Liver (tissue), 3 donors: ENCODE results near the gene RIMBP2.

Experiments used
- EGR1 ChIP-seq, 2 donors: IDR thresholded peaks; 2 replicates each; pipeline ENCODE4 v1.6.1; 2016 to 2018; ENCODE audit warnings: antibody characterized with exemption in 2 of 2, low read depth in 2 of 2
- FOXA1 ChIP-seq: IDR thresholded peaks from 2 replicates; pipeline ENCODE4 v1.6.1; 2016; ENCODE audit warnings: antibody characterized with exemption
- GABPA ChIP-seq, 2 donors: IDR thresholded peaks in 1 of 2; conservative IDR thresholded peaks in 1 of 2; 2 replicates each; pipeline ENCODE4 v1.6.1; 2016; ENCODE audit warnings: antibody characterized with exemption in 2 of 2, mild to moderate bottlenecking in 1 of 2, moderate library complexity in 1 of 2
- HNF4G ChIP-seq: IDR thresholded peaks from 2 replicates; pipeline ENCODE4 v1.6.1; 2016; ENCODE audit warnings: antibody characterized with exemption
- JUND ChIP-seq, 2 donors: IDR thresholded peaks; 2 replicates each; pipeline ENCODE4 v1.6.1; 2016; ENCODE audit warnings: antibody characterized with exemption in 2 of 2
- NR2F2 ChIP-seq: IDR thresholded peaks from 2 replicates; pipeline ENCODE4 v1.6.1; 2016; ENCODE audit warnings: antibody characterized with exemption
- RAD21 ChIP-seq, 2 donors: IDR thresholded peaks; 2 replicates each; pipeline ENCODE4 v1.6.1; 2016; ENCODE audit warnings: antibody characterized with exemption in 2 of 2, mild to moderate bottlenecking in 2 of 2
- RXRA ChIP-seq, 2 donors: IDR thresholded peaks; 2 replicates each; pipeline ENCODE4 v1.6.1; 2017 to 2018; ENCODE audit warnings: antibody characterized with exemption in 2 of 2, mild to moderate bottlenecking in 1 of 2
- SP1 ChIP-seq: IDR thresholded peaks from 2 replicates; pipeline ENCODE4 v1.6.1; 2018; ENCODE audit warnings: antibody characterized with exemption, mild to moderate bottlenecking
- TAF1 ChIP-seq: conservative IDR thresholded peaks from 2 replicates; pipeline ENCODE4 v1.6.1; 2016; ENCODE audit warnings: antibody characterized with exemption, mild to moderate bottlenecking
- TF ChIP-seq, protein P1 (sequence below): IDR thresholded peaks from 2 replicates; pipeline ENCODE4 v1.6.1; 2016; ENCODE audit warnings: antibody characterized with exemption, mild to moderate bottlenecking
- TF ChIP-seq, protein P2 (sequence below): fragments of 150-350 bp; IDR thresholded peaks from 2 replicates; pipeline ENCODE4 v1.5.1; 2017; ENCODE audit warnings: improper control_type of control experiment, low read depth, low read length; ENCODE audit not compliant: missing input control
- TF ChIP-seq, protein P3 (sequence below): IDR thresholded peaks from 2 replicates; pipeline ENCODE4 v1.6.1; 2016; ENCODE audit warnings: antibody characterized with exemption
- TF ChIP-seq, protein P4 (sequence below): IDR thresholded peaks from 2 replicates; pipeline ENCODE4 v1.6.1; 2016; ENCODE audit warnings: antibody characterized with exemption
- donor health status: healthy.
- donor health status: healthy.

DNA sequence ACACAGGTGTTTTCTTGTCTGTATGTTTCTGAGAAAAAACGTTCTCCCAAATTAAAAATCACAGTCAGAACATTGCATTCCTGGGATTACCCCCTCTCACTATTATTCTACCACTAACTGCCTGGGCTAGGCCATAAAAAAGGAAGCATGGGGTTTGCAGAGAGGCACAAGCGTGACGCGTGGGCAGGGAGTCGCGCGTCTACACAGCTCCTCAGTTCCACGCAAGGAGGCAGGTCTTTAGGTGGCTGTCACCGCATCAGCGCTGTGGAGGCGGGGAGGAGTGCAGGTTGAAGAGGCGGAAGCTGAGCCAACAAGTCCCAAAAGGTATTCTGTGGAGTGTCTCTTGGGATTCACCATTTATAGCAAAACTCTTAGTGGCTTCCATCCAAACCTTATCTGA, 109.9 kb downstream of the RIMBP2 start:
- TF ChIP-seq, protein P1, sequence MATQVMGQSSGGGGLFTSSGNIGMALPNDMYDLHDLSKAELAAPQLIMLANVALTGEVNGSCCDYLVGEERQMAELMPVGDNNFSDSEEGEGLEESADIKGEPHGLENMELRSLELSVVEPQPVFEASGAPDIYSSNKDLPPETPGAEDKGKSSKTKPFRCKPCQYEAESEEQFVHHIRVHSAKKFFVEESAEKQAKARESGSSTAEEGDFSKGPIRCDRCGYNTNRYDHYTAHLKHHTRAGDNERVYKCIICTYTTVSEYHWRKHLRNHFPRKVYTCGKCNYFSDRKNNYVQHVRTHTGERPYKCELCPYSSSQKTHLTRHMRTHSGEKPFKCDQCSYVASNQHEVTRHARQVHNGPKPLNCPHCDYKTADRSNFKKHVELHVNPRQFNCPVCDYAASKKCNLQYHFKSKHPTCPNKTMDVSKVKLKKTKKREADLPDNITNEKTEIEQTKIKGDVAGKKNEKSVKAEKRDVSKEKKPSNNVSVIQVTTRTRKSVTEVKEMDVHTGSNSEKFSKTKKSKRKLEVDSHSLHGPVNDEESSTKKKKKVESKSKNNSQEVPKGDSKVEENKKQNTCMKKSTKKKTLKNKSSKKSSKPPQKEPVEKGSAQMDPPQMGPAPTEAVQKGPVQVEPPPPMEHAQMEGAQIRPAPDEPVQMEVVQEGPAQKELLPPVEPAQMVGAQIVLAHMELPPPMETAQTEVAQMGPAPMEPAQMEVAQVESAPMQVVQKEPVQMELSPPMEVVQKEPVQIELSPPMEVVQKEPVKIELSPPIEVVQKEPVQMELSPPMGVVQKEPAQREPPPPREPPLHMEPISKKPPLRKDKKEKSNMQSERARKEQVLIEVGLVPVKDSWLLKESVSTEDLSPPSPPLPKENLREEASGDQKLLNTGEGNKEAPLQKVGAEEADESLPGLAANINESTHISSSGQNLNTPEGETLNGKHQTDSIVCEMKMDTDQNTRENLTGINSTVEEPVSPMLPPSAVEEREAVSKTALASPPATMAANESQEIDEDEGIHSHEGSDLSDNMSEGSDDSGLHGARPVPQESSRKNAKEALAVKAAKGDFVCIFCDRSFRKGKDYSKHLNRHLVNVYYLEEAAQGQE: no peak
- no peak for TF ChIP-seq JUND (IDR thresholded peaks at IDR 0.05)
- TF ChIP-seq, protein P2, sequence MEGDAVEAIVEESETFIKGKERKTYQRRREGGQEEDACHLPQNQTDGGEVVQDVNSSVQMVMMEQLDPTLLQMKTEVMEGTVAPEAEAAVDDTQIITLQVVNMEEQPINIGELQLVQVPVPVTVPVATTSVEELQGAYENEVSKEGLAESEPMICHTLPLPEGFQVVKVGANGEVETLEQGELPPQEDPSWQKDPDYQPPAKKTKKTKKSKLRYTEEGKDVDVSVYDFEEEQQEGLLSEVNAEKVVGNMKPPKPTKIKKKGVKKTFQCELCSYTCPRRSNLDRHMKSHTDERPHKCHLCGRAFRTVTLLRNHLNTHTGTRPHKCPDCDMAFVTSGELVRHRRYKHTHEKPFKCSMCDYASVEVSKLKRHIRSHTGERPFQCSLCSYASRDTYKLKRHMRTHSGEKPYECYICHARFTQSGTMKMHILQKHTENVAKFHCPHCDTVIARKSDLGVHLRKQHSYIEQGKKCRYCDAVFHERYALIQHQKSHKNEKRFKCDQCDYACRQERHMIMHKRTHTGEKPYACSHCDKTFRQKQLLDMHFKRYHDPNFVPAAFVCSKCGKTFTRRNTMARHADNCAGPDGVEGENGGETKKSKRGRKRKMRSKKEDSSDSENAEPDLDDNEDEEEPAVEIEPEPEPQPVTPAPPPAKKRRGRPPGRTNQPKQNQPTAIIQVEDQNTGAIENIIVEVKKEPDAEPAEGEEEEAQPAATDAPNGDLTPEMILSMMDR: no peak
- no peak for TF ChIP-seq RAD21 (IDR thresholded peaks at IDR 0.05)
- TF ChIP-seq EGR1 (IDR thresholded peaks at IDR 0.05; ENCODE audit: low read depth in 2 of 2): no peak
- TF ChIP-seq TAF1: no peak
- TF ChIP-seq, protein P3, sequence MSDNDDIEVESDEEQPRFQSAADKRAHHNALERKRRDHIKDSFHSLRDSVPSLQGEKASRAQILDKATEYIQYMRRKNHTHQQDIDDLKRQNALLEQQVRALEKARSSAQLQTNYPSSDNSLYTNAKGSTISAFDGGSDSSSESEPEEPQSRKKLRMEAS: no peak
- TF ChIP-seq, protein P4, sequence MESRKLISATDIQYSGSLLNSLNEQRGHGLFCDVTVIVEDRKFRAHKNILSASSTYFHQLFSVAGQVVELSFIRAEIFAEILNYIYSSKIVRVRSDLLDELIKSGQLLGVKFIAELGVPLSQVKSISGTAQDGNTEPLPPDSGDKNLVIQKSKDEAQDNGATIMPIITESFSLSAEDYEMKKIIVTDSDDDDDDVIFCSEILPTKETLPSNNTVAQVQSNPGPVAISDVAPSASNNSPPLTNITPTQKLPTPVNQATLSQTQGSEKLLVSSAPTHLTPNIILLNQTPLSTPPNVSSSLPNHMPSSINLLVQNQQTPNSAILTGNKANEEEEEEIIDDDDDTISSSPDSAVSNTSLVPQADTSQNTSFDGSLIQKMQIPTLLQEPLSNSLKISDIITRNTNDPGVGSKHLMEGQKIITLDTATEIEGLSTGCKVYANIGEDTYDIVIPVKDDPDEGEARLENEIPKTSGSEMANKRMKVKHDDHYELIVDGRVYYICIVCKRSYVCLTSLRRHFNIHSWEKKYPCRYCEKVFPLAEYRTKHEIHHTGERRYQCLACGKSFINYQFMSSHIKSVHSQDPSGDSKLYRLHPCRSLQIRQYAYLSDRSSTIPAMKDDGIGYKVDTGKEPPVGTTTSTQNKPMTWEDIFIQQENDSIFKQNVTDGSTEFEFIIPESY: no peak
- TF ChIP-seq NR2F2: no peak
- no peak for TF ChIP-seq FOXA1
- TF ChIP-seq RXRA (IDR thresholded peaks at IDR 0.05): no peak
- no peak for TF ChIP-seq GABPA (IDR thresholded peaks at IDR 0.05 in 1 of 2, conservative IDR thresholded peaks at IDR 0.05 in 1 of 2)
- no peak for TF ChIP-seq HNF4G
- TF ChIP-seq SP1: no peak
